MV-4-11 (cell line): ENCODE measurements around the gene CELF2.

Experiments used
- DNase-seq: peaks from one replicate; lab custom pipeline; 2025; lab: John Stamatoyannopoulos, UW

Gene CELF2

GRCh38 chr10:11225935-11226334 lies 208.3 kb downstream of the CELF2 start:
- DNase-seq = peak; percentile 99

- peak; percentile 63 for DNase-seq
Observed at GRCh38 chr10:11227103-11227502, 209.4 kb downstream of the CELF2 start.

GRCh38 chr10:11229893-11230292 lies 212.2 kb downstream of the CELF2 start:
- DNase-seq = no peak

- DNase-seq = no peak
Observed at GRCh38 chr10:11230498-11231167, 213.0 kb downstream of the CELF2 start.

- DNase-seq = no peak
Observed at GRCh38 chr10:11231285-11231684, 213.6 kb downstream of the CELF2 start.

GRCh38 chr10:11232222-11232961 lies 214.7 kb downstream of the CELF2 start:
- no peak for DNase-seq

GRCh38 chr10:11234857-11235531 lies 217.3 kb downstream of the CELF2 start:
- DNase-seq = no peak

- DNase-seq = no peak
Observed at GRCh38 chr10:11235771-11236170, 218.1 kb downstream of the CELF2 start.

GRCh38 chr10:11236234-11236633 lies 218.6 kb downstream of the CELF2 start:
- DNase-seq = no peak

- DNase-seq = no peak
Observed at GRCh38 chr10:11237571-11237970, 219.9 kb downstream of the CELF2 start.

- DNase-seq = no peak
Observed at GRCh38 chr10:11238893-11239292, 221.2 kb downstream of the CELF2 start.

- no peak for DNase-seq
Observed at GRCh38 chr10:11240641-11241040, 223.0 kb downstream of the CELF2 start.

- DNase-seq = peak; percentile 74
Observed at GRCh38 chr10:11242443-11243387, 225.0 kb downstream of the CELF2 start.

GRCh38 chr10:11243425-11244222 lies 226.0 kb downstream of the CELF2 start:
- no peak for DNase-seq

- DNase-seq = peak; percentile 72
Observed at GRCh38 chr10:11245095-11245479, 227.4 kb downstream of the CELF2 start.

- DNase-seq = no peak
Observed at GRCh38 chr10:11245510-11245909, 227.8 kb downstream of the CELF2 start.

GRCh38 chr10:11245981-11246590 lies 228.4 kb downstream of the CELF2 start:
- DNase-seq = no peak

GRCh38 chr10:11246752-11247467 lies 229.2 kb downstream of the CELF2 start:
- DNase-seq = no peak

- DNase-seq = no peak
Observed at GRCh38 chr10:11249152-11249807, 231.6 kb downstream of the CELF2 start.
